K562 (cell line): ENCODE data around the gene TFPT. TPM values are rescaled to one million over a fixed set of nuclear protein-coding genes. Genes with fewer than 3 reads are reported as not detected.
"Not testable (repeated sequence)": the region's sequence is repeated elsewhere in the genome, so short reads cannot be mapped to it uniquely, and the experiment has no call there.

Experiments used
- ATAC-seq: fragments of 200-7000 bp; cut with Tn5 transposase; 3 replicates; pipeline ENCODE4 v1.9.1; 2020; ENCODE audit warnings: moderate library complexity
- BruUV-seq: library from RNA; stranded (reverse); fragments of 400-500 nt; replicated peaks from 2 replicates; lab custom pipeline; 2021; lab: Mats Ljungman, UMichigan
- CTCF ChIA-PET: fragments of 300-600 bp; formaldehyde crosslinking; extraction: SDS; loops from one replicate; lab custom pipeline; 2021; ENCODE audit warnings: low intra/inter-chr PET ratio; lab: Yijun Ruan, JAX
- POLR2A ChIA-PET: fragments of 300-600, 350-650 bp; sonication (Branson Sonifier 250); formaldehyde crosslinking; extraction: SDS; loops from one replicate; lab custom pipeline; 2021; ENCODE audit warnings: antibody characterized with exemption, inconsistent platforms; lab: Yijun Ruan, JAX
- DNase-seq, 4 experiments: peaks; one replicate each; pipeline versions ENCODE4 v3.0.0 to v3.0.0-alpha.2; 2011 to 2018; ENCODE audit warnings: low spot score in 3 of 4, mixed read lengths in 3 of 4; ENCODE audit errors: extremely low read depth in 1 of 4
- FAIRE-seq: peaks from 2 replicates; lab custom pipeline; 2011; peaks lifted over from hg19 to GRCh38; lab: Jason Lieb, UNC
- H2AFZ ChIP-seq: 2 replicates; pipeline ENCODE4 v1.6.0; 2011; ENCODE audit warnings: low read depth, low read length, control low read depth, inconsistent platforms
- H3K27ac ChIP-seq: fragments of 200-600 bp; 3 replicates; pipeline ENCODE4 v1.8.0; 2011; ENCODE audit warnings: low read depth, mild to moderate bottlenecking, control low read depth, inconsistent platforms, low read length, moderate library complexity, mixed read lengths; ENCODE audit errors: extremely low read depth
- H3K27me3 ChIP-seq, 2 experiments: fragments of 300-600 bp in 1 of 2; 2 replicates in 1 of 2; 3 replicates in 1 of 2; pipeline versions ENCODE4 v1.6.0 to v1.8.0; 2011; ENCODE audit warnings: inconsistent platforms in 2 of 2, low read length in 2 of 2, mild to moderate bottlenecking in 1 of 2, mixed read lengths in 1 of 2, moderate library complexity in 1 of 2; ENCODE audit not compliant: control insufficient read depth in 2 of 2, insufficient read depth in 2 of 2
- H3K36me3 ChIP-seq: fragments of 300-600 bp; 3 replicates; pipeline ENCODE4 v1.8.0; 2011; ENCODE audit warnings: mild to moderate bottlenecking, low read length, inconsistent platforms; ENCODE audit not compliant: control insufficient read depth, insufficient read depth
- H3K4me1 ChIP-seq, 2 experiments: fragments of 200-600 bp in 1 of 2; replicated peaks in 1 of 2; 2 replicates in 1 of 2; 3 replicates in 1 of 2; pipeline versions ENCODE4 v1.5.1 to v1.8.0; 2011; ENCODE audit warnings: inconsistent platforms in 2 of 2, low read length in 2 of 2, mild to moderate bottlenecking in 1 of 2, mixed read lengths in 1 of 2, moderate library complexity in 1 of 2; ENCODE audit not compliant: control insufficient read depth in 2 of 2, insufficient read depth in 2 of 2
- H3K4me2 ChIP-seq: 2 replicates; pipeline ENCODE4 v1.6.1; 2011; ENCODE audit warnings: low read length, control low read depth, inconsistent platforms, mixed read lengths; ENCODE audit not compliant: insufficient read depth
- H3K4me3 ChIP-seq: fragments of 200-600 bp; sonication (generic), shearing (Covaris generic); 2 replicates; pipeline ENCODE4 v1.5.1; 2016; ENCODE audit warnings: control low read depth, inconsistent platforms
- H3K79me2 ChIP-seq: fragments of 200-600 bp; 3 replicates; pipeline ENCODE4 v1.8.0; 2011; ENCODE audit warnings: low read length, inconsistent platforms; ENCODE audit not compliant: control insufficient read depth, insufficient read depth
- H3K9ac ChIP-seq, 2 experiments: 2 replicates each; pipeline versions ENCODE4 v1.6.0 to v1.6.1; 2011; ENCODE audit warnings: low read depth in 2 of 2, low read length in 2 of 2, control low read depth in 1 of 2, inconsistent platforms in 1 of 2, mild to moderate bottlenecking in 1 of 2, mixed read lengths in 1 of 2; ENCODE audit not compliant: insufficient read depth in 1 of 2
- H3K9me1 ChIP-seq: one replicate; pipeline ENCODE4 v1.6.0; 2011; ENCODE audit warnings: inconsistent platforms, mild to moderate bottlenecking, low read length, moderate library complexity; ENCODE audit not compliant: control insufficient read depth, insufficient read depth
- H3K9me3 ChIP-seq: replicated peaks from 2 replicates; pipeline ENCODE4 v1.5.1; 2011; ENCODE audit warnings: low read depth, low read length, inconsistent platforms; ENCODE audit not compliant: control insufficient read depth, insufficient read depth
- H4K20me1 ChIP-seq: replicated peaks from 2 replicates; pipeline ENCODE4 v1.6.1; 2011; ENCODE audit warnings: low read length, inconsistent platforms, mixed read lengths; ENCODE audit not compliant: control insufficient read depth, insufficient read depth
- ARID2 ChIP-seq: fragments of 450-650 bp; IDR thresholded peaks from 2 replicates; pipeline ENCODE4 v1.6.1; 2017; ENCODE audit warnings: antibody characterized with exemption, mild to moderate bottlenecking
- BCOR ChIP-seq: fragments of 450-650 bp; IDR thresholded peaks from 2 replicates; pipeline ENCODE4 v1.6.1; 2016
- CBFB ChIP-seq: sonication (generic); formaldehyde crosslinking; IDR thresholded peaks from 2 replicates; pipeline ENCODE4 v1.4.0; 2020; ENCODE audit warnings: mild to moderate bottlenecking, missing genetic modification reagents
- CREM ChIP-seq: IDR thresholded peaks from 2 replicates; pipeline ENCODE4 v1.6.1; 2014; ENCODE audit warnings: antibody characterized with exemption, low read depth
- CXXC5 ChIP-seq: fragments of 250-450 bp; sonication (Bioruptor Pico); IDR thresholded peaks from 2 replicates; pipeline ENCODE4 v1.8.0; 2022; ENCODE audit warnings: inconsistent platforms, mild to moderate bottlenecking, moderate library complexity
- ELF1 ChIP-seq: fragments of 200-800 bp; sonication (Bioruptor generic); IDR thresholded peaks from 2 replicates; pipeline ENCODE4 v1.6.1; 2016; ENCODE audit warnings: missing genetic modification characterization, missing compliant biosample characterization
- PRMT5 ChIP-seq: sonication (generic); formaldehyde crosslinking; IDR thresholded peaks from 2 replicates; pipeline ENCODE4 v1.5.0; 2020; ENCODE audit warnings: missing genetic modification reagents
- RB1 ChIP-seq: fragments of 450-650 bp; IDR thresholded peaks from 2 replicates; pipeline ENCODE4 v1.6.1; 2017; ENCODE audit warnings: low read depth, mild to moderate bottlenecking
- RBBP5 ChIP-seq: fragments of 200-600 bp; sonication (generic); IDR thresholded peaks from 2 replicates; pipeline ENCODE4 v1.6.1; 2012; ENCODE audit warnings: borderline replicate concordance, mild to moderate bottlenecking, low read length, control low read depth, inconsistent platforms; ENCODE audit not compliant: insufficient read depth, poor library complexity, severe bottlenecking
- ZEB2 ChIP-seq: fragments of 450-650 bp; IDR thresholded peaks from 2 replicates; pipeline ENCODE4 v1.6.1; 2016
- ZNF263 ChIP-seq: sonication (generic); formaldehyde crosslinking; IDR thresholded peaks from 2 replicates; pipeline ENCODE4 v1.8.0; 2022; ENCODE audit warnings: mild to moderate bottlenecking, missing genetic modification reagents, borderline replicate concordance
- WGBS: fragments of 100-300 bp; shearing (Covaris generic); methylation state at CpG from one replicate; pipeline ENCODE4 v1.1.6; 2016; ENCODE audit warnings: low coverage, mixed read lengths; ENCODE audit not compliant: insufficient coverage; ENCODE audit errors: missing lambda C conversion rate; 5-methylcytosine and 5-hydroxymethylcytosine counted together
- in situ Hi-C: fragments of 300-500 bp; cut with MboI; formaldehyde crosslinking; loops from 4 replicates; pipeline ENCODE4 v1.15.0; 2018; ENCODE audit warnings: inconsistent platforms, mixed read lengths
- intact Hi-C: fragments of 100-400 bp; cut with micrococcal nuclease; formaldehyde crosslinking; loops from 2 replicates; pipeline ENCODE4 v1.14.2; 2022
- polyA plus RNA-seq, 8 experiments: library from polyadenylated mRNA; depleted of rRNA in 4 of 8; stranded (reverse) in 5 of 8; unstranded in 3 of 8; fragments of >200 nt; fragmentation: Nextera tagmentation in 2 of 8; fragmentation: Illumina TruSeq in 1 of 8; extraction: Ambion mirVana in 2 of 8; extraction: Trizol in 1 of 8; gene quantifications; 2 replicates each; pipeline versions ENCODE4 v1.2.1 to v1.2.3, GENCODE V29; 2011 to 2014; ENCODE audit warnings: inconsistent platforms in 1 of 8, missing spikeins in 1 of 8
- total RNA-seq, 7 experiments: library from RNA; depleted of rRNA in 6 of 7; stranded (reverse); fragments of >200 nt in 6 of 7; fragmentation: Illumina TruSeq in 2 of 7; extraction: Trizol in 2 of 7; gene quantifications; 2 replicates each; pipeline versions ENCODE4 v1.2.1 to v1.2.3, GENCODE V29; 2011 to 2021; ENCODE audit warnings: low replicate concordance in 1 of 7
- TF ChIP-seq, protein P1 (sequence below): fragments of 200-800 bp; sonication (Bioruptor generic); IDR thresholded peaks from 2 replicates; pipeline ENCODE4 v1.6.1; 2017; ENCODE audit warnings: missing genetic modification characterization, missing compliant biosample characterization

Gene TFPT
- total and polyA plus RNA-seq, 9 of the 15 experiments (the other 6 are each of a cell fraction or from before 2014, with no cell fraction given): 0.72 to 16.4 (median 9.2) TPM

- TF ChIP-seq ARID2: 0 out of 2 replicates have a peak, but pooled peaks have one; percentile 52
- TF ChIP-seq BCOR: peak; percentile 75
- TF ChIP-seq ELF1: peak; percentile 52; the same call in 1 of the 2 replicates
- TF ChIP-seq ZEB2: peak; percentile 72; the same call in 1 of the 2 replicates
- no peak for TF ChIP-seq PRMT5
- TF ChIP-seq, protein P1, sequence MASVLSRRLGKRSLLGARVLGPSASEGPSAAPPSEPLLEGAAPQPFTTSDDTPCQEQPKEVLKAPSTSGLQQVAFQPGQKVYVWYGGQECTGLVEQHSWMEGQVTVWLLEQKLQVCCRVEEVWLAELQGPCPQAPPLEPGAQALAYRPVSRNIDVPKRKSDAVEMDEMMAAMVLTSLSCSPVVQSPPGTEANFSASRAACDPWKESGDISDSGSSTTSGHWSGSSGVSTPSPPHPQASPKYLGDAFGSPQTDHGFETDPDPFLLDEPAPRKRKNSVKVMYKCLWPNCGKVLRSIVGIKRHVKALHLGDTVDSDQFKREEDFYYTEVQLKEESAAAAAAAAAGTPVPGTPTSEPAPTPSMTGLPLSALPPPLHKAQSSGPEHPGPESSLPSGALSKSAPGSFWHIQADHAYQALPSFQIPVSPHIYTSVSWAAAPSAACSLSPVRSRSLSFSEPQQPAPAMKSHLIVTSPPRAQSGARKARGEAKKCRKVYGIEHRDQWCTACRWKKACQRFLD (CRISPR knock-in tag): no peak
These were observed 18.8 kb downstream of the TFPT start (continued) for GRCh38 chr19:54096617-54097106.

DNA sequence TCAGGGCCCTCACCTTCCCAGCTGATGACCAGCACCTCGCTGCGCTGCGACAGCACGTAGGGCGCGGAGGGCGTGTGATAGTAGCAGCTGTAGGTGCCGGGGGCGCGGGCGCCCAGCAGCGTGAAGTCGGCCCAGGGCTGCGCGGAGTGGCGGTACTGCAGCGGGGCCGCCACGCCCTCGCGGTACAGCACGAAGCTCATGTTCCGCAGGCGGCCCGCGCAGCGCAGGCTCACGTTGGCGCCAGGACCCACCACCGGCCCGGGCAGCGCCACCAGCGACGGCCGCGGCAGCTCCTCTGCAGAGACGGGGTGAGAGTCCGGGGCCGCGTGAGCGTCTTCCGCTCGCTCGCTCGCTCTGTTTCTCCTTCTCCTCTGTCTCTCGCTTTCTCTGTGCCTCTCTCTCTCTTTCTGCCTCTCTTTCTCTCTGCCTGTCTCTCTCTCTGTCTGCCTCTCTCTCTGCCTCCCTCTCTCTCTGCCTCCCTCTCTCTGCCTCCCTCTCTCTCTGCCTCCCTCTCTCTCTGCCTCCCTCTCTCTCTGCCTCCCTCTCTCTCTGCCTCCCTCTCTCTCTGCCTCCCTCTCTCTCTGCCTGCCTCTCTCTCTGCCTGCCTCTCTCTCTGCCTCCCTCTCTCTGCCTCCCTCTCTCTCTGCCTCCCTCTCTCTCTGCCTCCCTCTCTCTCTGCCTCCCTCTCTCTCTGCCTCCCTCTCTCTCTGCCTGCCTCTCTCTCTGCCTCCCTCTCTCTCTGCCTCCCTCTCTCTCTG is 19.4 kb downstream of the TFPT start:
- Histone ChIP-seq H3K4me3 (peak overlapping the region; percentile 16), H3K9ac (peak overlapping the region; percentile 34 to 84; a peak in 3 of 4 replicates), H3K4me2 (peak overlapping the region; percentile 62), H3K4me1 (peaks cover 0 to 24% of the 10 kb centered on the region in 2 experiments; a peak in 3 of 5 replicates), H2AFZ (peak overlapping the region; percentile 68)
- BruUV-seq, in situ Hi-C loops, H3K27me3 ChIP-seq, H3K27ac ChIP-seq, intact Hi-C loops, FAIRE-seq, H3K9me3 ChIP-seq, CTCF ChIA-PET, H4K20me1 ChIP-seq, H3K79me2 ChIP-seq, H3K9me1 ChIP-seq, H3K36me3 ChIP-seq: not testable (repeated sequence)
- peak; percentile 80 for ATAC-seq
- peak; percentile 50 to 70 (median 62) for DNase-seq
- 3% methylated on average over 28 of the region's 46 CpGs for WGBS
- POLR2A ChIA-PET: interaction anchor here (1.4 to 1.7 kb wide), 2 partner anchors 19 to 112 kb away, joined by 4 to 5 read pairs; partner anchors contain the start of genes PRPF31 and TFPT
- TF ChIP-seq CBFB: peak; percentile 64
- 0 out of 2 replicates have a peak, but pooled peaks have one; percentile 4 for TF ChIP-seq CREM
- TF ChIP-seq ZNF263 (CRISPR knock-in tag): peak; percentile 44; the same call in 1 of the 2 replicates
- TF ChIP-seq CXXC5 (CRISPR knock-in tag): peak; percentile 70
- peak; percentile 48 for TF ChIP-seq RBBP5
- TF ChIP-seq RB1: peak; percentile 45; the same call in 1 of the 2 replicates
